HepG2 (cell line): Measurements from ENCODE around the gene FUBP3.

ENCODE experiments used
- NFE2L2 ChIP-seq: fragments of 150-350 bp; IDR thresholded peaks from 2 replicates; pipeline ENCODE4 v1.6.1; 2014; ENCODE audit warnings: low read length
- POLR2A ChIP-seq, 2 experiments: IDR thresholded peaks; 2 replicates each; pipeline ENCODE4 v1.6.1; 2011; ENCODE audit warnings: low read depth in 2 of 2, low read length in 2 of 2, mild to moderate bottlenecking in 1 of 2, moderate library complexity in 1 of 2; ENCODE audit not compliant: insufficient read depth in 1 of 2
- SIX1 ChIP-seq: sonication (generic); formaldehyde crosslinking; IDR thresholded peaks from 2 replicates; pipeline ENCODE4 v1.4.0; 2020; ENCODE audit warnings: missing genetic modification reagents, borderline replicate concordance
- ZNF432 ChIP-seq: sonication (generic); formaldehyde crosslinking; IDR thresholded peaks from 2 replicates; pipeline ENCODE4 v1.5.0; 2020; ENCODE audit warnings: missing genetic modification reagents, mild to moderate bottlenecking, borderline replicate concordance
- ZNF660 ChIP-seq: sonication (generic); formaldehyde crosslinking; IDR thresholded peaks from 2 replicates; pipeline ENCODE4 v1.5.1; 2020; ENCODE audit warnings: mild to moderate bottlenecking, low read depth, missing genetic modification reagents, borderline replicate concordance
- TF ChIP-seq, protein P1 (sequence below): sonication (generic); formaldehyde crosslinking; IDR thresholded peaks from 2 replicates; pipeline ENCODE4 v1.5.0; 2020; ENCODE audit warnings: mild to moderate bottlenecking, missing genetic modification reagents, moderate library complexity
- TF ChIP-seq, protein P2 (sequence below), 2 experiments: fragments of 450-650 bp in 1 of 2; sonication (generic) in 1 of 2; formaldehyde crosslinking in 1 of 2; IDR thresholded peaks; 2 replicates each; pipeline versions ENCODE4 v1.6.1 to v1.8.0; 2016 to 2022; ENCODE audit warnings: antibody characterized with exemption in 1 of 2, mild to moderate bottlenecking in 1 of 2, missing genetic modification reagents in 1 of 2

DNA sequence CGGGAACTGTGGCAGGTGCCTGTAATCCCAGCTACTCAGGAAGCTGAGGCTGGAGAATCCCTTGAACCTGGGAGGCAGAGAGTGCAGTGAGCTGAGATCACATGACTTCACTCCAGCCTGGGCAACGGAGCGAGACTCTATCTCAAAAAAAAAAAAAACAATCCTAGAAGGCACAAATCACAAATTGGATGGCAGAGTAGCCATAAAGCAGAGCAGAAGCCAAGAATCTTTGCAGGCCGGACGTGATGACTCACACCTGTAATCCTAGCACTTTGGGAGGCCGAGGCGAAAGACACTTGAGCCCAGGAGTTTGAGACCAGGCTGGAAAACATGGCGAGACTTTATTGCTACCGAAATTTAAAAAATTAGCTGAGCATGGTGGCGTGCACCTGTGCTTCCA lies 9.2 kb upstream of the FUBP3 start:
- TF ChIP-seq ZNF660, result no peak
- TF ChIP-seq POLR2A (IDR thresholded peaks at IDR 0.05; ENCODE audit: insufficient read depth in 1 of 2, low read depth in 2 of 2, low read length in 2 of 2), result no peak
- no peak for TF ChIP-seq ZNF432 (CRISPR knock-in tag)
- TF ChIP-seq, protein P1, sequence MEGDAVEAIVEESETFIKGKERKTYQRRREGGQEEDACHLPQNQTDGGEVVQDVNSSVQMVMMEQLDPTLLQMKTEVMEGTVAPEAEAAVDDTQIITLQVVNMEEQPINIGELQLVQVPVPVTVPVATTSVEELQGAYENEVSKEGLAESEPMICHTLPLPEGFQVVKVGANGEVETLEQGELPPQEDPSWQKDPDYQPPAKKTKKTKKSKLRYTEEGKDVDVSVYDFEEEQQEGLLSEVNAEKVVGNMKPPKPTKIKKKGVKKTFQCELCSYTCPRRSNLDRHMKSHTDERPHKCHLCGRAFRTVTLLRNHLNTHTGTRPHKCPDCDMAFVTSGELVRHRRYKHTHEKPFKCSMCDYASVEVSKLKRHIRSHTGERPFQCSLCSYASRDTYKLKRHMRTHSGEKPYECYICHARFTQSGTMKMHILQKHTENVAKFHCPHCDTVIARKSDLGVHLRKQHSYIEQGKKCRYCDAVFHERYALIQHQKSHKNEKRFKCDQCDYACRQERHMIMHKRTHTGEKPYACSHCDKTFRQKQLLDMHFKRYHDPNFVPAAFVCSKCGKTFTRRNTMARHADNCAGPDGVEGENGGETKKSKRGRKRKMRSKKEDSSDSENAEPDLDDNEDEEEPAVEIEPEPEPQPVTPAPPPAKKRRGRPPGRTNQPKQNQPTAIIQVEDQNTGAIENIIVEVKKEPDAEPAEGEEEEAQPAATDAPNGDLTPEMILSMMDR (CRISPR knock-in tag), result no peak
- TF ChIP-seq, protein P2, sequence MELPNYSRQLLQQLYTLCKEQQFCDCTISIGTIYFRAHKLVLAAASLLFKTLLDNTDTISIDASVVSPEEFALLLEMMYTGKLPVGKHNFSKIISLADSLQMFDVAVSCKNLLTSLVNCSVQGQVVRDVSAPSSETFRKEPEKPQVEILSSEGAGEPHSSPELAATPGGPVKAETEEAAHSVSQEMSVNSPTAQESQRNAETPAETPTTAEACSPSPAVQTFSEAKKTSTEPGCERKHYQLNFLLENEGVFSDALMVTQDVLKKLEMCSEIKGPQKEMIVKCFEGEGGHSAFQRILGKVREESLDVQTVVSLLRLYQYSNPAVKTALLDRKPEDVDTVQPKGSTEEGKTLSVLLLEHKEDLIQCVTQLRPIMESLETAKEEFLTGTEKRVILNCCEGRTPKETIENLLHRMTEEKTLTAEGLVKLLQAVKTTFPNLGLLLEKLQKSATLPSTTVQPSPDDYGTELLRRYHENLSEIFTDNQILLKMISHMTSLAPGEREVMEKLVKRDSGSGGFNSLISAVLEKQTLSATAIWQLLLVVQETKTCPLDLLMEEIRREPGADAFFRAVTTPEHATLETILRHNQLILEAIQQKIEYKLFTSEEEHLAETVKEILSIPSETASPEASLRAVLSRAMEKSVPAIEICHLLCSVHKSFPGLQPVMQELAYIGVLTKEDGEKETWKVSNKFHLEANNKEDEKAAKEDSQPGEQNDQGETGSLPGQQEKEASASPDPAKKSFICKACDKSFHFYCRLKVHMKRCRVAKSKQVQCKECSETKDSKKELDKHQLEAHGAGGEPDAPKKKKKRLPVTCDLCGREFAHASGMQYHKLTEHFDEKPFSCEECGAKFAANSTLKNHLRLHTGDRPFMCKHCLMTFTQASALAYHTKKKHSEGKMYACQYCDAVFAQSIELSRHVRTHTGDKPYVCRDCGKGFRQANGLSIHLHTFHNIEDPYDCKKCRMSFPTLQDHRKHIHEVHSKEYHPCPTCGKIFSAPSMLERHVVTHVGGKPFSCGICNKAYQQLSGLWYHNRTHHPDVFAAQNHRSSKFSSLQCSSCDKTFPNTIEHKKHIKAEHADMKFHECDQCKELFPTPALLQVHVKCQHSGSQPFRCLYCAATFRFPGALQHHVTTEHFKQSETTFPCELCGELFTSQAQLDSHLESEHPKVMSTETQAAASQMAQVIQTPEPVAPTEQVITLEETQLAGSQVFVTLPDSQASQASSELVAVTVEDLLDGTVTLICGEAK (IDR thresholded peaks at IDR 0.05), result no peak
- TF ChIP-seq, protein P2 (CRISPR knock-in tag; IDR thresholded peaks at IDR 0.05), result no peak
- TF ChIP-seq NFE2L2, result no peak
- TF ChIP-seq SIX1 (CRISPR knock-in tag), result no peak
